Fibroblast of pulmonary artery (primary cell): ENCODE results near the gene SMYD3.

Source experiments
- DNase-seq: peaks from one replicate; pipeline ENCODE4 v3.0.0-alpha.2; 2010; ENCODE audit warnings: low read depth
- H3K4me3 ChIP-seq: replicated peaks from 2 replicates; pipeline ENCODE4 v1.5.1; 2011; ENCODE audit warnings: low read depth, mild to moderate bottlenecking, control low read depth, low read length, moderate library complexity
- CTCF ChIP-seq: IDR thresholded peaks from 2 replicates; pipeline ENCODE4 v1.5.1; 2011; ENCODE audit warnings: mild to moderate bottlenecking, control low read depth, low read length, inconsistent platforms; ENCODE audit errors: missing control alignments

SMYD3 gene

GRCh38 chr1:245860657-245861544 lies 646.2 kb downstream of the SMYD3 start:
- peak; percentile 88 for DNase-seq
- no peak for TF ChIP-seq CTCF
- no peak overlapping the region for H3K4me3 ChIP-seq

- no peak overlapping the region for H3K4me3 ChIP-seq
- no peak for TF ChIP-seq CTCF
- DNase-seq: peak; percentile 35
Observed at GRCh38 chr1:245859493-245860114, 647.5 kb downstream of the SMYD3 start.

- peak; percentile 53 for DNase-seq
- peak; percentile 50 for TF ChIP-seq CTCF
- H3K4me3 ChIP-seq: no peak overlapping the region
Observed at GRCh38 chr1:245858722-245859492, 648.2 kb downstream of the SMYD3 start.

- no peak for TF ChIP-seq CTCF
- H3K4me3 ChIP-seq: no peak overlapping the region
- DNase-seq: no peak
Observed at GRCh38 chr1:245858022-245858721, 648.9 kb downstream of the SMYD3 start.

GRCh38 chr1:245856944-245857531 lies 650.0 kb downstream of the SMYD3 start:
- no peak overlapping the region for H3K4me3 ChIP-seq
- peak; percentile 88 for DNase-seq
- no peak for TF ChIP-seq CTCF
